Activated naive CD8-positive, alpha-beta T cell treated with anti-CD3 and anti-CD28 coated beads for 36 hours (primary cell): ENCODE data around the gene IER5L. TPM values are rescaled to one million over a fixed set of nuclear protein-coding genes. Genes with fewer than 3 reads are reported as not detected.
"Not testable (repeated sequence)": the region's sequence is repeated elsewhere in the genome, so short reads cannot be mapped to it uniquely, and the experiment has no call there.

ENCODE experiments used
- DNase-seq: peaks from one replicate; pipeline ENCODE4 v3.0.0; 2021
- H3K27ac Mint-ChIP-seq: one replicate; pipeline ENCODE4 v1.8.0; 2022; ENCODE audit warnings: mild to moderate bottlenecking, moderate library complexity, mixed read lengths
- H3K27me3 Mint-ChIP-seq: one replicate; pipeline ENCODE4 v1.8.0; 2022; ENCODE audit warnings: mild to moderate bottlenecking, mixed read lengths
- H3K36me3 Mint-ChIP-seq: one replicate; pipeline ENCODE4 v1.8.0; 2021; ENCODE audit warnings: mild to moderate bottlenecking, mixed read lengths
- H3K4me1 Mint-ChIP-seq: one replicate; pipeline ENCODE4 v1.8.0; 2021; ENCODE audit warnings: mixed read lengths
- H3K4me3 Mint-ChIP-seq: one replicate; pipeline ENCODE4 v1.8.0; 2022; ENCODE audit warnings: mild to moderate bottlenecking, moderate library complexity, mixed read lengths
- H3K9me3 Mint-ChIP-seq: one replicate; pipeline ENCODE4 v1.8.0; 2022; ENCODE audit warnings: mixed read lengths
- total RNA-seq, 2 experiments: library from RNA; stranded (reverse); gene quantifications; one replicate each; pipeline ENCODE4 v1.2.3, GENCODE V29; 2021

Gene IER5L
- total RNA-seq, 2 experiments from 2014 or later, result 1.1 to 1.2 TPM

DNA sequence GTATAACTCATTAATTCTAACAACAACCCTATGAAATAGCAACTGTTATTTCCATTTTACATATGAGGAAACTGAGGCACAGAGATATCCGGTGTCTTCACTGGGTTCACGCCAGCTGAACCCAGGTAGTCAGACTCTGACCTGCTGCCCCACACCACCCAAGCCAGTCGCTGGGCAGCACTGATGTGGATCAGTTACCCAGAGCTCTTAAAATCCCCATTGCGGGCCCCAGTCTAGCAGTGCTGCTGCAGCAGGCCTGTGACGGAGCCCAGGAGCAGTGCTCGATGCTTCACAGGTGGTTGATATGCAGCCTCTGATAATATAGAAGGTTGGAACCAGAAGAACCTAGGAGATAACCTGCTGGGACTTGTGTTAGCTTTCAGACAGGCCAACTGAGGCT is 42.6 kb downstream of the IER5L start:
- no peak for DNase-seq
- no peaks in the 10 kb centered on the region for H3K27me3 Mint-ChIP-seq
- H3K4me3 Mint-ChIP-seq, result no peak overlapping the region
- H3K36me3 Mint-ChIP-seq, result peaks cover 19% of the 10 kb centered on the region
- H3K9me3 Mint-ChIP-seq, result no peaks in the 10 kb centered on the region
- no peak overlapping the region for H3K27ac Mint-ChIP-seq
- peaks cover 17% of the 10 kb centered on the region for H3K4me1 Mint-ChIP-seq

DNA sequence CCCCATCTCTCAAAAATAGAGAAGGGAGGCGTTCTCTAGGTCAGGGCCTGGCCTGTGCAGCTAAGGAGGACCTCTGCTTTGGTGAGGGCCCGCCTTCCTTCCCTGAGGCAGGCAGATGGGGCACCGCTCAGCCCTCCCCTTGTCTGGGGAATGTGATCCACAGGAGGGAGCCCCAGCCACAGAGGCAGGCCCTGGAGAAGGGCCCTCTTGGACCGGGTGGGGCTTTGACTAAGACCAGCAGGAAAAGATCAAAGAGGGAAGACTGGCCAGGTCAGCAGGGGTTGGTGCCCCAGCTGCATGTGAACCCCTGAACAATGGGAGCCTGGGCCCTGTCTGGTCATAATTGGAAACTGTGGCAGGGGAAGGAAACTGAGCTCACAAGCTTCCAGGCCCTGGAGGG is 45.0 kb downstream of the IER5L start:
- peaks cover 18% of the 10 kb centered on the region for H3K36me3 Mint-ChIP-seq
- H3K4me3 Mint-ChIP-seq, result no peak overlapping the region
- no peaks in the 10 kb centered on the region for H3K27me3 Mint-ChIP-seq
- H3K4me1 Mint-ChIP-seq, result peaks cover 6% of the 10 kb centered on the region
- H3K27ac Mint-ChIP-seq, result no peak overlapping the region
- H3K9me3 Mint-ChIP-seq, result no peaks in the 10 kb centered on the region
- DNase-seq, result no peak

DNA sequence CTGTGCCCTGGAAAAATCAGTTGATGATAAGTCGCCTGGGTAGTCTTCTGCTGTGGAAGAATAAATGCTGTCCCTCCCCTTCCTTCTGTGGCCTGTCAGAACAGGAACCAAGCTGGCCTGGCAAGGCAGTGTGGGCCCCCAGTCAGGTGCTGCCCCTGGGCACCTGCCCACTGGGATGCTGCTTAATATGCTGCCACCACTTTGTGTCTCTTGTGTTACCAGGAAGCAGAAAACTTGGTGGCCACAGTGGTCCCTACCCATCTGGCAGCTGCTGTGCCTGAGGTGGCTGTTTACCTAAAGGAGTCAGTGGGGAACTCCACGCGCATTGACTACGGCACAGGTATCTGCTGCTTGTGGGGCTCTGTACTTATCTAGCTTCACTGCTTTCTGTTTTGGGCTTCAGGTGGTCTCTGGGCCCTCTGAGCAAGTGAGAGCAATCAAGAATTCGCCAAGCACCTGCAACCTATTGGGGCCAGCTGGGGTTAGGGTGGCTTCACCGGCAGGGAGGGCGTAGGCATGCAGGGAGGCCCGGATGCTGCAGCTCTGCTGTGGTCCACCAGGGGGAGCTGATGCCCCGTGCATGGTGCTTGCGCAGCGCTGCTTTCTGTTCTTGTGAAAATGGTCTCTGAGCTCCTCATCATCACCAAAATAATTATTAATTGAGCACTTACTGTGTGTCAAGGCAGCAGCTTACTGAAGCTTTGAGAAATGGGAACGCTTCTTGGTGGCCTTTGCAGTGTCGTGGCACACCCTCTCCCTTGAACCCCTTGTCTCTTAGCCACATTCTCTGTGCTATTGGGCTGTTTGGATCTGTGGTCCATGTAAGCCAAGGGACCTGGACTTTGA is 46.5 kb downstream of the IER5L start:
- peaks cover 6% of the 10 kb centered on the region for H3K4me1 Mint-ChIP-seq
- H3K27me3 Mint-ChIP-seq, result no peaks in the 10 kb centered on the region
- DNase-seq, result peak; percentile 81
- H3K27ac Mint-ChIP-seq, result no peak overlapping the region
- H3K4me3 Mint-ChIP-seq, result no peak overlapping the region
- peaks cover 14% of the 10 kb centered on the region for H3K36me3 Mint-ChIP-seq
- no peaks in the 10 kb centered on the region for H3K9me3 Mint-ChIP-seq

DNA sequence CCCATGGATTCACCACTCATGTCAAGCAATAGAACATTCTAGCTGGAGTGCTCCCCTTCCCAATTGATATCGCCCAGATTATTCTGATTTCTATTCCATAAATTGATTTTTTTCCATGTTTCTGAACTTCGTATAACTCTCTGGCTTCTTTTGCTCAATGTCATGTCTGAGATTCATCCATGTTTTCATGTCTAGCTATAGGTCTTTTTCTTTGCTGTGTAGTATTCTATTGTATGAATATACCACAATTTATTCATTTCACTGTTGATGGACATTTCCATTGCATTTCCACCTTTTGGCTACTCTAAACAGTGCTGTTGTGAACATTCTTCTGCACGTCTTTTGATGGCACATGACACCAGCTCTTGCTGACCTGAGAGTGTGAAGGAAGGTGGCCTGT is 47.3 kb downstream of the IER5L start:
- no peak overlapping the region for H3K4me3 Mint-ChIP-seq
- no peak overlapping the region for H3K27ac Mint-ChIP-seq
- no peak for DNase-seq
- peaks cover 6% of the 10 kb centered on the region for H3K4me1 Mint-ChIP-seq
- no peaks in the 10 kb centered on the region for H3K27me3 Mint-ChIP-seq
- peaks cover 14% of the 10 kb centered on the region for H3K36me3 Mint-ChIP-seq
- no peaks in the 10 kb centered on the region for H3K9me3 Mint-ChIP-seq

- H3K4me3 Mint-ChIP-seq, result not testable (repeated sequence)
Measured at GRCh38 chr9:129130271-129130670, 47.8 kb downstream of the IER5L start.

DNA sequence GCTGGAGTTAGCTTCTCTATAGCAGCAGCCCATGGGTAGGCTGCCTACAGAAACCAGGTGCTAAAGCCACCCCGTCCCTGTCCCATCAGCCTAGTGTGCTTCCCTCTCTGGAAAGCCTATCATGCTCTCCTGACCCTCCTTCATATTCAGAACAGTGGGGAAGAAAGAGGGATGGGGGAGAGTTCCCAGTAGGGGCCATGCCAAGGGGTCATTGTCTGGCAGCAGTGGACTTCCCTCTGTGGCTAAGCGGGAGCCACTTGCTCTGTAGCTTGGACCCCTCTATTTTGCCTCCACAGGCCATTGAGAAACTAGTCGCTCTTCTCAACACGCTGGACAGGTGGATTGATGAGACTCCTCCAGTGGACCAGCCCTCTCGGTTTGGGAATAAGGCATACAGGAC is 49.4 kb downstream of the IER5L start:
- H3K27ac Mint-ChIP-seq, result no peak overlapping the region
- H3K4me3 Mint-ChIP-seq, result no peak overlapping the region
- no peak for DNase-seq
- peaks cover 6% of the 10 kb centered on the region for H3K4me1 Mint-ChIP-seq
- H3K27me3 Mint-ChIP-seq, result no peaks in the 10 kb centered on the region
- no peaks in the 10 kb centered on the region for H3K9me3 Mint-ChIP-seq
- H3K36me3 Mint-ChIP-seq, result peaks cover 14% of the 10 kb centered on the region

More at GRCh38 chr9:129130271-129130670, 47.8 kb downstream of the IER5L start:
- H3K27me3 Mint-ChIP-seq, H3K27ac Mint-ChIP-seq, H3K4me1 Mint-ChIP-seq, DNase-seq, H3K9me3 Mint-ChIP-seq: not testable (repeated sequence)
- H3K36me3 Mint-ChIP-seq, result peaks cover 14% of the 10 kb centered on the region

DNA sequence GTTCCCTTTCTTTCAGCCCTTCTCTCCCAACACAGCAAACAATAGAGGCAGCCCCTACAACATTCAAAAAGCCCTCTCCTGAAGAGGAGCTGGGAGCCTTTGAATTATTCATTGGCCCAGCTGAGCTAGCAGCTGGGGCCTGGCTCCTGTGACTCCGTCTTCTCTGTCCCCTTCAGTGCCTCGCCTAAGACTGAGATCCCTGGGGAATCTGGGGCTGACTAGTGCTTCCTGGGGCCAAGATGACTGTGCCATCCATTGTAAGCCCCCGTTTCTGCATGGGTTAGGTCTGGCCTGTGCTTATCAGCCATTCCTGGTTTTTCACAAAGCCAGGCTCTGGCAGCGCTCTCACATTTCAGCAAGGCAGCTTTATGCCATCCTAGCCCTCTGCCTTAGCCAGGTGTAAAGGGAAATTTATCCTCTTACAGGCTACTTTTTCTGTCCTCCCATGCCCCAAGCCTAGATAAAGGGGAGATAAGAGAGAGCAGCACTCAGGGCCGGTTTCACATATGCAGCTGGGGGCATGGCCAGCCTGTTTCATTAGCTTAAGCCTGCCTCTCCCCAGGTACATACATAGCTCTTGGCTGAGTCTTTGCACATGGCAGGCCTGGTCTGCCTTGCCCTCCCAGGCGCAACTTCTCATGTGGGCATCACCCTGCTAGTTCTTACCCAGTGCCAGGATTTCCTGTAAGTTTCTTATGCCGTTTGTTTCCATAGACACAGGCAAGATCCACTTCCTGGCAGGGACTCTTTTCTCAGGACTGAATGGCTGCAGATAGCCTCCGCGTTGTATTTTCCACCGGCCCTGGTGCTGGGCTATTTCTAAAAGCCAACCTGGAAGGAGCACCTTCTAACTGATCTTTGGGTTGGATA is 51.1 kb downstream of the IER5L start:
- H3K4me3 Mint-ChIP-seq, result no peak overlapping the region
- H3K27me3 Mint-ChIP-seq, result no peaks in the 10 kb centered on the region
- H3K27ac Mint-ChIP-seq, result no peak overlapping the region
- no peak for DNase-seq
- H3K9me3 Mint-ChIP-seq, result no peaks in the 10 kb centered on the region
- H3K4me1 Mint-ChIP-seq, result peaks cover 5% of the 10 kb centered on the region
- H3K36me3 Mint-ChIP-seq, result peaks cover 12% of the 10 kb centered on the region

Other genes starting within 250 kb of the IER5L start
- 10 to 100 TPM; 10.1 to 11.3 TPM for gene DOLK, start 230.7 kb downstream of the IER5L start, total RNA-seq
- gene NUP188, start 230.6 kb downstream of the IER5L start, total RNA-seq, result 100 to 1,000 TPM; 128 to 130 TPM
- gene SH3GLB2, start 149.9 kb downstream of the IER5L start, total RNA-seq, result 10 to 100 TPM; 42.9 to 46.3 TPM
- gene MIGA2, start 141.6 kb downstream of the IER5L start, total RNA-seq, result 10 to 100 TPM; 26.2 to 29.0 TPM
- 10 to 100 TPM; 17.7 to 20.8 TPM for gene DOLPP1, start 97.2 kb downstream of the IER5L start, total RNA-seq
- gene CRAT, start 67.5 kb downstream of the IER5L start, total RNA-seq, result 1 to 10 TPM; 7.3 to 7.9 TPM
- 100 to 1,000 TPM; 101 to 104 TPM for gene PTPA, start 66.8 kb downstream of the IER5L start, total RNA-seq